ENCODE results near the gene BAZ2A. TPM values are rescaled to one million over a fixed set of nuclear protein-coding genes. Genes with fewer than 3 reads are reported as not detected.

The BAZ2A gene
- total and polyA plus RNA-seq, 9 donors, result 38.3 to 105 (median 77.5) TPM

DNA sequence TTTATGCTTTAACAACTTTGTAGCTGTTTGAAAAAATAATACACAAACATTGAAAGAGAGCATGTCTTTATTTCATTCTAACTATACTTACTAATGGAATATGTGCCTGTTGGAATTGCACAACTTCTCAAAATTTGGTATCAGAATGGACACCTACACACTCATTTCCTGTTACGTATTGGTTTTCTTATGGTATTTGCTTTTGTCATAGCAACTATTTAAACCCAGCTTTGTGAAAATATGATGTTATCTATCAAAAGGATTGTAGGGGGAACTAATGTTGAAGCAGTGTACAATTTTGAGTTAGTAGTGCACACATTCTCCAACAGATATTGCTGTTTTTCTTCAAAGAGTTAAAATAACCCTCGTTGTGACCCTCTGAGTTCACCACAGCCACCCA, 55.9 kb downstream of the BAZ2A start:
- intact Hi-C loops (cut with DNase I), result loop anchor here in 3 of 4 donors (5.0 kb wide), 2 partner anchors 57 to 62 kb away; no protein-coding TSS in a partner anchor
- Histone ChIP-seq H3K27ac (no peak overlapping the region), H3K4me1 (ENCODE audit: insufficient read depth) (no peaks in the 10 kb centered on the region), H3K9me3 (no peaks in the 10 kb centered on the region), H3K36me3 (no peaks in the 10 kb centered on the region), H3K27me3 (no peaks in the 10 kb centered on the region), H3K4me3 (no peak overlapping the region)
- 65 to 79% (median 69%) methylated on average over 2 of the region's 2 CpGs for WGBS, 3 donors
- no peak for DNase-seq
- no peak for TF ChIP-seq EP300 (IDR thresholded peaks at IDR 0.05)
- no peak for TF ChIP-seq POLR2A (IDR thresholded peaks at IDR 0.05)
- no peak for TF ChIP-seq CTCF (IDR thresholded peaks at IDR 0.05)

DNA sequence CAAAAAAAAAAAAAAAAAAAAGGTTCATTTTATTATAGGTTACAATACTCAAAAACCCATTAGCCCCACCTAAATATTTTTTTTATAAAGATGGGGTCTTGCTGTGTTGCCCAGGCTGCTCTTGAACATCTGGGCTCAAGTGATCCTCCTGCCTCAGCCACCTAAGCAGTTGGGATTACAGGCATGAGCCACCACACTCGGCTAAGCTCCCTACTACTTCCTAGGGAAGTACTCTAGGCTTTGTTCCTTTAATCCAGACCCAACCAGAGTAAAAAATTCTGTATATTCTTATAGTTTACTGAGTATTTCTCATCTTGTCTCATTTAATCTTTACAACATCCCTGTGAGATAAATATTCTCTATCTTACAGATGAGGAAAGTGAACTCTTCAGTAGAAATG, 57.8 kb downstream of the BAZ2A start:
- intact Hi-C loops (cut with DNase I), result loop anchor here (2.0 to 5.0 kb wide), 3 partner anchors 55 to 60 kb away; no protein-coding TSS in a partner anchor
- no peak for DNase-seq
- H3K4me3 ChIP-seq, result no peak overlapping the region
- no peaks in the 10 kb centered on the region for H3K9me3 ChIP-seq
- no peaks in the 10 kb centered on the region for H3K27me3 ChIP-seq
- H3K27ac ChIP-seq, result no peak overlapping the region
- no peaks in the 10 kb centered on the region for H3K36me3 ChIP-seq
- TF ChIP-seq CTCF (IDR thresholded peaks at IDR 0.05) (no peak), EP300 (IDR thresholded peaks at IDR 0.05) (no peak), POLR2A (IDR thresholded peaks at IDR 0.05) (no peak)
- H3K4me1 ChIP-seq (ENCODE audit: insufficient read depth), result no peaks in the 10 kb centered on the region
- 84 to 89% (median 87%) methylated on average over 1 of the region's 1 CpG for WGBS, 3 donors

DNA sequence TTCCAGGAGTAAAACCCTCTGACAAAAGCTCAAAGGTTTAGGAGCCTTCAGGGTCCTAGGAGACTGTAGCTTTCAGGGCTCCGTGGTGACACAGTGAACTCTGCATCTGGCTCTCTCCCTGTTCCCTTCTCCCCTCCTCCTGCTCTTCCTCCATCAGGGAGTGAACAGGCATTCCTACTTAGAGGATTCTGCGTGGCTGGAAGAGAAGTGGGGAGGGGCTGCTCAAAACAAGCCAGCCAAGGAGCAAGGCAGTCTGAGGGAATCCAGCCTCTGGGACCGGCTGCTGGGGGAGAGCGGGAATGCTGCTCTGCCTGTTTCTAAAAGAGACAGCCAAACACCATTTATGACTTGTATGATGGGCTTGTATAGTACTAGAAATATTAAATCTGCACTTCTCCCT, 59.0 kb downstream of the BAZ2A start:
- H3K27me3 ChIP-seq, result no peaks in the 10 kb centered on the region
- no peaks in the 10 kb centered on the region for H3K36me3 ChIP-seq
- intact Hi-C loops (cut with DNase I), result loop anchor here in 3 of 4 donors (5.0 kb wide), 2 partner anchors 54 to 59 kb away; no protein-coding TSS in a partner anchor
- no peak overlapping the region for H3K4me3 ChIP-seq
- no peaks in the 10 kb centered on the region for H3K9me3 ChIP-seq
- WGBS, 3 donors, result 19 to 25% (median 22%) methylated on average over 4 of the region's 4 CpGs
- H3K27ac ChIP-seq, result no peak overlapping the region
- TF ChIP-seq POLR2A (IDR thresholded peaks at IDR 0.05) (no peak), CTCF (IDR thresholded peaks at IDR 0.05) (no peak), EP300 (IDR thresholded peaks at IDR 0.05) (no peak)
- no peak for DNase-seq
- no peaks in the 10 kb centered on the region for H3K4me1 ChIP-seq (ENCODE audit: insufficient read depth)

GRCh38 chr12:56568146-56568545, 62.0 kb downstream of the BAZ2A start:
- Histone ChIP-seq H3K4me3 (no peak overlapping the region), H3K4me1 (ENCODE audit: insufficient read depth) (peaks cover 1% of the 10 kb centered on the region), H3K36me3 (no peaks in the 10 kb centered on the region), H3K27ac (no peak overlapping the region), H3K27me3 (no peaks in the 10 kb centered on the region), H3K9me3 (no peaks in the 10 kb centered on the region)
- TF ChIP-seq CTCF (IDR thresholded peaks at IDR 0.05) (no peak), EP300 (IDR thresholded peaks at IDR 0.05) (no peak), POLR2A (IDR thresholded peaks at IDR 0.05) (no peak)
- no peak for DNase-seq
- WGBS, 3 donors, result 59 to 79% (median 76%) methylated on average over 1 of the region's 1 CpG
- intact Hi-C loops (cut with DNase I), result no loop called here

Measured in ovary (tissue), 9 donors.